NCI-H1105 (cell line): ENCODE measurements around the gene STPG3.
A peak's percentile ranks its signal among the peaks of the same experiment; 100 is the strongest.
"Not testable (repeated sequence)": the region's sequence is repeated elsewhere in the genome, so short reads cannot be mapped to it uniquely, and the experiment has no call there.

Source experiments
- DNase-seq: peaks from one replicate; lab custom pipeline; 2025; lab: John Stamatoyannopoulos, UW

The STPG3 gene

DNA sequence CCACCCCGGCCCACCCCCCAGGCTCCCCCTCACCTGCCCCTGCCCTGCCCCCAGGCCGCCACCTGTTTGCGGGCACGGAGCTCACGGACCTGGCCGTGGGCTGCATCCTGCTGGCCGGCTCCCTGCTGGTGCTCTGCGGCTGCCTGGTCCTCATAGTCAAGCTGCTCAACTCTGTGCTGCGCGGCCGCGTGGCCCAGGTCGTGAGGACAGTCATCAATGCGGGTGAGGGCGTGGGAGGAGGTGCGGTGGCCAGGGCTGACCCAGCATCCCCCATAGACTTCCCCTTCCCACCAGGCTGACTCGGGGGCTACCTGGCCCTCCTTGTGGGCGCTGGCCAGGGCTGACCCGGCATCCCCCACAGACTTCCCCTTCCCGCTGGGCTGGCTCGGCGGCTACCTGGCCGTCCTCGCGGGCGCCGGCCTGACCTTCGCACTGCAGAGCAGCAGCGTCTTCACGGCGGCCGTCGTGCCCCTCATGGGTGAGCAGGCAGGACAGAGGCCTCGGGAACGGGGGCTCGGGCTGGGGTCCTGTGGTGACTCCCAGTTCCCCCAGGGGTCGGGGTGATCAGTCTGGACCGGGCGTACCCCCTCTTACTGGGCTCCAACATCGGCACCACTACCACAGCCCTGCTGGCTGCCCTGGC, 16.9 kb upstream of the STPG3 start:
- no peak for DNase-seq

DNA sequence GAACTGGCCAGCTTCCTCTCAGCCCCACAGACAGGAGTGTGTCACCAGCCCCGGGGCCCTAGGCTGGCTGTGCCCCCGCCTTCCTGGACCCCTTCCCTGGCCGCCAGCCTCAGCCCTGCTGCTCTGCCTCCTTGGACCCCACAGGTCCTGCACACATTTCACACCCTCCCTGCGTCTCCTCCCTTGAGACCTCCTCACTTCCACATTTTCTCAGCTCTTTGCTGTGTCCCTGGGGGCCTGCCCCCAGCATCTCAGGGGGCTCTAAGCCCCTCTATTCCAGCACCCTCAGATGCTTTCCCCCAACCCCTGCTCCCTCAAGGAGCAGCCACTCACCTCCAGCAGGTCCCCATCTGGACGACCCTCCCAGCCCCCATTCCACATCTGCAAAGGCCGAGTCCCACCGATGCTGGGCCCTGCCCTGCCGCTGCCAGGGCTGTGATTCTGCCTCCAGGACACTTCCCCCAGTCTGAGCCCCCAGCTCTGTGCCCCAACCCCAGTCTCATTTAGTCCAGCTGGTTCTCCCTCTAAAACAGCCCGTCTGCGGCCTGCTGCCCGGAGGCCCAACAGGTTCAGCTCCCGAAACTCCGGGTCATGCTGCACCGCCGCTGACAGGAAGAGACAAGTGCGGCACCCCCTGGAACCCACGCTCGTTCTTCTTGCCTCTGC, 16.2 kb upstream of the STPG3 start:
- DNase-seq: no peak

DNA sequence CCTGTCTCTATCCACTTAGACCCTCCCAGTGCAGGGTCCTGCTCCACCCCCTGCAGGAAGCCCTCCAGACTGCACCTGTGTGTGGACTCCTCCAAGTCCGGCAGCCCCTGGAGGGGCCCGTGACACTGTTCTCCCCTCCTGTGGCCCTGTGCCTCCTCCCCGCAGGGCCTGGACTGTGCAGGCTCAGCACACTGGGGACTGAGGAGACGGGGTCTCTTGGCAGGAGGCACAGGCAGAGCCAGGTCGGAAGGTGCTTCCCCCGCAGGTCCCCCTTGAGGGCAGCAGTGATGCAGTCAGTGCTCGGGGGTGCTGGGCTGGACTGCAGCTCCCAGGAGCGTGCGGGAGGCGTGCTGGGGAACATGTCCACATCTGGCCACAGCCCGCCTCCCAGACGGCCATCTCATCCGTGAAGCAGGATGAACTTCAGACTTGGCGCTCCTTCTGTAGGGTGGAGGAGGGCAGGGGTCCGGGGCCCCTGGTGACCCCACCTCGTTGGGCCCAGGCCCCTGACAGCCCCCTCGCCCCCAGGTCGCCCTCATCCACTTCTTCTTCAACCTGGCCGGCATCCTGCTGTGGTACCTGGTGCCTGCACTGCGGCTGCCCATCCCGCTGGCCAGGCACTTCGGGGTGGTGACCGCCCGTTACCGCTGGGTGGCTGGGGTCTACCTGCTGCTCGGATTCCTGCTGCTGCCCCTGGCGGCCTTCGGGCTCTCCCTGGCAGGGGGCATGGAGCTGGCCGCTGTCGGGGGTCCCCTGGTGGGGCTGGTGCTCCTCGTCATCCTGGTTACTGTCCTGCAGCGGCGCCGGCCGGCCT, 15.5 kb upstream of the STPG3 start:
- no peak for DNase-seq

DNA sequence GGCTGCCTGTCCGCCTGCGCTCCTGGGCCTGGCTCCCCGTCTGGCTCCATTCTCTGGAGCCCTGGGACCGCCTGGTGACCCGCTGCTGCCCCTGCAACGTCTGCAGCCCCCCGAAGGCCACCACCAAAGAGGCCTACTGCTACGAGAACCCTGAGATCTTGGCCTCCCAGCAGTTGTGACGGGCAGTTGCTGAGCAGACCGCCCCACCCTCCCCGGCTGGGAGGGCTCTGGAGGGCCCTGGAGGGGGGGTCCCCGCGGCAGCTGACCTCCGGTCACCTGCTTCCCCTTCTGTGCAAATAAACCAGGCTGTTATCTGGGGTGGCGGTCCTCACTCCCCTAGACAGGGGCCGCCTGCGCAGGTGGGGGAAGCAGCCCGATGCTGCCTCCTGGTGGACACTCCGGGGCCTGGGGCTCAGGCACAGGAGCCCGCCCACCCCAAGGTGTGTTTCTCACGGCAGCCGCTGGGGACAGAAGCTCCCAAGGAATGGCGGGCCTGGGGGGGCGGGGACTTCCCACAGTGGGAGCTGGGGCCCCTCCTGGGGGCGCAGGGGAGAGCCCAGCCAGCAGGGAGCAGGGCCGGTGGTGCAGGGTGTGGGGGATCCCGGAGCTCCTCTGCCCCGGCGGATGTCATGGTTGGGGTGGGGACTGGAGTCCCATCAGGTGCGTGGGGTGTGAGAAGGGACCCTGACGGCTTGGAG, 14.7 kb upstream of the STPG3 start:
- peak; percentile 64 for DNase-seq

DNA sequence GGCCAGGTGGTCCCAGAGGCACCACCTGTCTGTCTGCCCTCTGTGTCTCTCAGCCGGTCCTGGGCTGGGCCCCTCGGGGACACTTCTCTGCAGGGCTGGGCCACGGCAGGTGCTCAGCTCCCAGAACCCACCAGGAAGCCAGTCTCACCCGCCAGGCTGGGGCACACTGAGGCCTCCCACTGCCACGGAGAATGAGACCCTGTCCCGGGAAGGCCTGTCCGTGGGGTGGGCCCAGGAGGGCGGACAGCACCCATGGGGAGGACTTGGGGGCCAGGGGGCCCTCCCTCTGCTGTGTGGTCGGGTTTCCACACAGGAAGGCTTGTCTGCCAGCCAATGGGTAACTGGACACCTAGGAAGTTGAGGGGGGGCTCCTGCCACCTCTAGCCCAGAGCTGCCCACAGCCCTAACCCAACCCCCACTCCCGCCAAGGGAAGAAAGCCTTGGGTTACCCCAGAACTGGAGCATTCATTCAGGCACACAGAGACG, 14.1 kb upstream of the STPG3 start:
- no peak for DNase-seq

DNA sequence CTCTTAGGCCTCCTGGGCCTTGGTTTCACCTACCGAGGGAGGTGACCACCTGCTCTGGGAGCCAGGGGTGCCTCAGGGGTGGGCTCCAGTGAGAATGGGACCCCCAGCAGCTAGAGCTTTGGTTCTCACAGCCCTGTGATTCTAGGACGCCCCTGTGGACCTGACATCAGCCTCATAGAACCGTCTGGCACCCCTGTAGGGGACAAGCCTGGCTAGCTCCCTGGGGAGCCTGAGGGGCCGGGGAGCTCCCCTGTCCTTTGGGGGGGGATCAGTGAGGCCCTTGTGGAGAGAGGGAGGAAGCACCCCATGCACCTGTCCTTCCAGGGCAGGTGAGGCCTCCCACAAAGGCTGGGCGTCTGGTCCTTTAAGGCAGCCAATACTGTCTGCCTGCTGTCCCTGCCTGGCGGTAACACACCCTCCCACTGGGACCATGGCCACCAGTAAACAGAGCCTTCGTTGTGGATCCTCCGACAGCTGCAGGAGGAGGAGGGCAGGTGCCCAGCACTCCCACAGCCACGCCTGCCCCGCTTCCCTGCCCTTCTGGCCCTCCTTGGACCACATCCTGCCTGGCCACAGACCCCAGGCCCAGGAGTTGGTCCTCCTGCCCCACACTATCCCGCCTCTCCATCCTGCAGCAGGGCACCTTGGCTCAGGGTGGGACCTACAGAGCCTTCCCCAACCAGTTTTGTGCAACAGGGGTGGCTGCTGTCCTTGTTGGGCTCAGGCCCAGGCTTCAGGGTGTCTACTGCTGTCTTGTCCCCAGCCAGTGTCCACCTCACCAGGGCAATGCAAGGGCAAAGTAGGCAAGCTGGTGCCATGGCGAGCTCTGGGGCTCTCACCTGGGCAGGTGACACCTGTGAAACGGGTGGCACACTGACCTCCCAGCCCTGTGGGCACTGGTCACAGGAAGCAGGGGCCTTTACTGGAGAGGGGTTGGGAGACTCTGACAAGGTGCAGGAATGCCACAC, 13.0 kb upstream of the STPG3 start:
- no peak for DNase-seq

GRCh38 chr9:137239541-137240200, 11.4 kb upstream of the STPG3 start:
- DNase-seq: not testable (repeated sequence)

- no peak for DNase-seq
Measured at GRCh38 chr9:137240318-137240840, 10.7 kb upstream of the STPG3 start.

- DNase-seq: peak; percentile 98
Measured at GRCh38 chr9:137240841-137241489, 10.1 kb upstream of the STPG3 start, which contains the start of gene TUBB4B. Gene TUBB4B (plus strand): TSS chr9:137241287. CDS start chr9:137241361, 74 bp downstream.

- DNase-seq: no peak
Measured at GRCh38 chr9:137241490-137242268, 9.4 kb upstream of the STPG3 start.

- DNase-seq: no peak
Measured at GRCh38 chr9:137242269-137243203, 8.6 kb upstream of the STPG3 start.

- DNase-seq: not testable (repeated sequence)
Measured at GRCh38 chr9:137243266-137243625, 7.8 kb upstream of the STPG3 start.

DNA sequence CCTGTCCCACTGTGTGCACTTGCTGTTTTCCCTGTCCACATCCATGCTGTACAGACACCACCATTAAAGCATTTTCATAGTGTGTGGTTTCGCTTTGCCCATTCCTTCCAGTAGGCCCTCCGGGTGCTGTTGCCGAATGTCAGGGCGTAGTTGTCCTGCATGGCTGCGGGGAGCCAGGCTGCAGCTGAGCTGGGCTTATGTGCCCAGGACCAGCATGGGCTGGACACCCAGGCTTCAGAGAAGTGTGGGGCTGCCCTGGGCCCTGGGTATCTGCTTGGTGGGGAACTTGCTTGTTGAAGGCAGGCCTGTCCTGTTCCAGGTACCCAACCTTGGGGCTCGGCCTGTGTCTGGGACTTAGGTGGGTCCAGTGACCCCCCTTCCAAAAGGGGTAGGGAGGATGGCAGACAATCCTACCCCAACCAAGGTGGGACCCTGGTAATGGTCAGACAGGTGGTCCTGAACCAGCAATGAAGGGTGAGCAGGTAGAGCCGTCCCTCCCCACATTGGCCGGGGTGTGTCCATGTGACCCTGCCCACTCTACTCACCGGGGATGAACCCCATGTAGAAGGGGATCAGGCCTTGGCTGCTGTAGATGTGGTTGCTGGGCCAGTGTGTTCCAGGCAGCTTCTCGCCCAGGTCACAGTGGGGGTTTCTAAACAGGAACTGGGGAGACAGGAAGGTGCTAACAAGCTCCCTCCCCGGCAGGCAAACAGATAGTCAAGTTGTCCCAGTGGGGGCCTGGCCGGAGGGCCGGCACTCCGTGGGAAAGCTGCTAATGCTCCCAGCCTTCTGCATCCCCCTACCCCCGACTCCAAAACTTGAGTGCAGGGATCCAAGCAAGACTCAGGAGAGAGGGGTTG, 7.2 kb upstream of the STPG3 start:
- DNase-seq: no peak

DNA sequence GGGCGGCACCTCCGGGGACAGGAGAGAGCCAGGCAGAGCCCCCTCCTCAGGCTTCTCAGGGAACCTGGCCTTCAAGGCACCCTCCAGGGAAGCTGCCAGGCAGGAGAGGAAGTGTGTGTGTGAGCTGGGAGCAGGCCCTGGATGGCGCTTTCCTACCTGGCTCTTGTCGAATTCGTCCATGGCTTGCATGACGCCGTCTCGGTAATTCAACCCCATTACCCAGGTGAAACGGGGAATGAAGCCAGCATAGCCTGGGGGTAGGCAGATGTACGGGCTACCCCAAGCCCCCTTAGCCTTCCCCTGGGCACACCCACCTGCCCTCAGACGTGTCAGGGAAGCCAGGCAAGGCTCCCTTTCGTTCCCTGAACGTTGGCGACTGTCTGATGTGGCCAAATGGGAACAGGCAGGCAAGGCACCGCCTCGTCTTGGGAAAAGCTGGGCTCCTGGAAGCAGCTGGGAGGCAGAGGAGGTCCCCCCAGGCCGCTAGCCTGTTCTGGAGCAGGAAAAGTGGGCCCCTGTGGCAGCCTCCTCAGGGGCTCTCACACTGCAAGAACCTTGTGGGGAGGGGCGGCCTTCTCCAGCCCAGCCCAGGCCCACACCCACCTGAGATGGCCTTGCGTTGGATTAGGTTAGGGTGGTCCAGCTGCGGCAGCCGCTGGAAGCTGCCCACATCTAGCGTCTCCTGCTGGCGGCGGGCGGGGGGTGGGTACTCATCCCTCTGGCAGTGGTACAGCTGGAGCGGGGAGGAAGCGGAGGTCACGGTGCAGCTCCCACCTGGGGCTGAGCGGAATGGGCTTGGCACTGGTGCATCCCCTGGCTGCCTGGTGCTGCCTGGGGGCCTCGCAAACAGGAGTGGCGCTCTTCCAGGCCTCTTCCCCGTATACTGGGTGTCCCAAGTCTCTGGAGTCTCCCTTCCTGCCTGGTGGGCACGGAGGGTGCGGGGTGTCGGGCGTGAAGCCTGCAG, 6.3 kb upstream of the STPG3 start:
- no peak for DNase-seq
